HG03159 (cell line): Measurements from ENCODE around the gene VAT1.

ENCODE experiments used
- ATAC-seq: cut with Tn5 transposase; IDR thresholded peaks from one replicate; pipeline ENCODE4 v1.9.1; 2021; ENCODE audit warnings: mild to moderate bottlenecking, moderate library complexity; ENCODE audit not compliant: unreplicated experiment

Gene VAT1

GRCh38 chr17:43027091-43028032 is 5.2 kb upstream of the VAT1 start:
- no peak for ATAC-seq

- ATAC-seq, result no peak
Measured at GRCh38 chr17:43026595-43026994, 4.4 kb upstream of the VAT1 start.

- ATAC-seq, result no peak
Measured at GRCh38 chr17:43025766-43026537, 3.8 kb upstream of the VAT1 start.

GRCh38 chr17:43025290-43025657 is 3.1 kb upstream of the VAT1 start:
- no peak for ATAC-seq

GRCh38 chr17:43024407-43025289 is 2.5 kb upstream of the VAT1 start, which contains the start of gene RND2:
Gene RND2, plus strand, starts transcription at chr17:43025231. Its CDS starts 117 bp downstream, at chr17:43025348.
- ATAC-seq, result no peak

GRCh38 chr17:43020789-43021740 is 1.1 kb downstream of the VAT1 start:
- ATAC-seq, result no peak

GRCh38 chr17:43020030-43020621 is 2.1 kb downstream of the VAT1 start:
- ATAC-seq, result no peak

GRCh38 chr17:43019418-43019817 is 2.8 kb downstream of the VAT1 start:
- ATAC-seq, result no peak

GRCh38 chr17:43018932-43019331 is 3.3 kb downstream of the VAT1 start:
- no peak for ATAC-seq

- no peak for ATAC-seq
Measured at GRCh38 chr17:43018008-43018853, 4.0 kb downstream of the VAT1 start.

GRCh38 chr17:43016216-43016615 is 6.0 kb downstream of the VAT1 start:
- ATAC-seq, result no peak

GRCh38 chr17:43015579-43015978 is 6.6 kb downstream of the VAT1 start:
- no peak for ATAC-seq

- no peak for ATAC-seq
Measured at GRCh38 chr17:43014649-43015542, 7.3 kb downstream of the VAT1 start.

GRCh38 chr17:43014020-43014648 is 8.1 kb downstream of the VAT1 start:
- no peak for ATAC-seq

- no peak for ATAC-seq
Measured at GRCh38 chr17:43013296-43013695, 8.9 kb downstream of the VAT1 start.

- no peak for ATAC-seq
Measured at GRCh38 chr17:43011728-43012472, 10.3 kb downstream of the VAT1 start.
